Astrocyte of the hippocampus (primary cell): ENCODE measurements around the gene PANK2.
"Not testable (repeated sequence)": the region's sequence is repeated elsewhere in the genome, so short reads cannot be mapped to it uniquely, and the experiment has no call there.

ENCODE experiments used
- DNase-seq: peaks from one replicate; pipeline ENCODE4 v3.0.0; 2011; ENCODE audit warnings: low read depth, low spot score

PANK2 gene

DNA sequence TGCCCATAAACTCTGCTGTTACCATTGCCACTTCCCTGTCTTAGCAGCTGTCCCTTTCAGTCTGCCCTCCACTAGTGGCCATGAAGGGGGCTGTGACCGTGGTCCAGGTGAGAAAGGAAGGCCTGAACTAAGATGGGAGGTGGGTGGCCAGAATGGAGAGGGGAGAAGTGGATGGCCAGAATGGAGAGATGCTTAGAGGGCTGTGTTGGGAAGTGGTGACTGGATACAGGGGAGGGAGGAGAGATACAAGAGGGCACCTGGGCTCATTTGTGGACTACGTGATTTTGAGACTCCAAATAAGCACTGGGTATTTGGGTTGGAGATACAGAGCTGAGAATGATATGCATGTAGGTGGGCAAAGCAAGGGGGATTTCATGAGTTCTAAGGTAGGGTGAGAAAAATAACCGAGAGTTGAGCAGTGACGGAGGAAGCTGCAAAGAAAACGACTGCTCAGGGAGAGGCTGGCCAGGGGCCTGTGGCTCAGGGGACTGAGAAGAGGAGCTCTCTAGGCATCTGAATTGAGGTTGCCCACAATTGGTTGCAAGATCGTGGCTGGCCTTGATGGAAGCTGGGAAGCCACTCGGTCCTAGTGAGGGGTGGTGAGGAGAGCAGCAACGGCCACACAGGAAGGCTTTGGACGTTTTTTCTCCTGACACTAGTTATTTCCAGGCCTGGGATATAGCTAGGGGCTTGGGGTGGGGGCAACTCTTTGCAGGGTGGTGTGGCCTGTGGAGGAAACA, 36.9 kb downstream of the PANK2 start:
- no peak for DNase-seq

DNA sequence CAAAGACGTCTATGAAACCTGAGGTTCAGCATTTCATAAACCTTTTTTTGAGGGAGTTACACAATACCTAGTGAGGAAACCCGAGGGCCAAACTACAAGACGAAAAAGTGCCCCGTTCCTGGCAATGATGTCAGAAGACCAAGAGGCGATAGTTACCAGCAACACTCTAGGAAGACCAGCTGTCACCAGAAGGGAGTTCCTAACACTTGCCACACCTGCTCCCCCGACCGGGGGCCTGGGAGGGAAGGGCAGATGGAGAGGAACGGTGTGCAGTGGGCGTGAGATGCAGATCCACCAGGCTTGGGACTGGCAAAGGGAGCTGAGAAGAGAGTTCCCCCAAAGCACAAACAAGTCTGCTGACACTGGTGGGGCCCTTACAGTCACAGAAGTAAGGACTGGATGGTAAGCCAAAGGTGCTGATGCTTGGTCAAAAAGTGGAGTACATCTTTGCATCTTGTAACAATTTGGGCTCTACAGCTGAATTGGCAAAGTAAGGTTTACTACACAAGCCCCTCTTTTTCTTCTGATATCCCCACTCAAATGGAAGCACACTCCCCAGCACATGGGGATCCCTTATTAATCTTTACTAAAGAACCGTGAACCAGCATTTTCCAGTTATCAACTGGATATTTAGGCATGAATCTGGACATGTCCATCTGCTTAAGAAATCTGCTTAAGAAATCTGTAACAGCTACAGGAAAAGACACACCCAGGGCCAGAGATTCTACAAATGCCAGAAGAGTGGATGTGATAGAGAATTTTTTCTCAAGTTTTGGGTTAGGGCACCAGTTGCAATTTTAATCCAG, 38.5 kb downstream of the PANK2 start:
- no peak for DNase-seq

DNA sequence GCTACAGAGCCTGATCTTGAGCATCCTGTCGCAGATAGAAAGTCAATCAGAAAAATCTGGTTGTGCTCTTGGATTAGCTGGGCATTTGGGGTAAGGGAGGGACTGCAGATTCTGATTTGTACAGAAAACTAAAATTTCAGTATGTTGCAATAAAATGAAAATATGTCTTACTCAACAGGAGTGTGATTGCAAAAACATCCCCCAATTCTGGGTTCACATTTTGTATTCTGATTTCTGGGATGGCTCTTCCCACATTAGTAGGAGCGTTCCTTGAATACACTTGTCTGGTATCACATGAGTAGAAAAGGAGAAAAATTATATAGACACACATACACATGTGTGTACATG, 40.5 kb downstream of the PANK2 start:
- no peak for DNase-seq

DNA sequence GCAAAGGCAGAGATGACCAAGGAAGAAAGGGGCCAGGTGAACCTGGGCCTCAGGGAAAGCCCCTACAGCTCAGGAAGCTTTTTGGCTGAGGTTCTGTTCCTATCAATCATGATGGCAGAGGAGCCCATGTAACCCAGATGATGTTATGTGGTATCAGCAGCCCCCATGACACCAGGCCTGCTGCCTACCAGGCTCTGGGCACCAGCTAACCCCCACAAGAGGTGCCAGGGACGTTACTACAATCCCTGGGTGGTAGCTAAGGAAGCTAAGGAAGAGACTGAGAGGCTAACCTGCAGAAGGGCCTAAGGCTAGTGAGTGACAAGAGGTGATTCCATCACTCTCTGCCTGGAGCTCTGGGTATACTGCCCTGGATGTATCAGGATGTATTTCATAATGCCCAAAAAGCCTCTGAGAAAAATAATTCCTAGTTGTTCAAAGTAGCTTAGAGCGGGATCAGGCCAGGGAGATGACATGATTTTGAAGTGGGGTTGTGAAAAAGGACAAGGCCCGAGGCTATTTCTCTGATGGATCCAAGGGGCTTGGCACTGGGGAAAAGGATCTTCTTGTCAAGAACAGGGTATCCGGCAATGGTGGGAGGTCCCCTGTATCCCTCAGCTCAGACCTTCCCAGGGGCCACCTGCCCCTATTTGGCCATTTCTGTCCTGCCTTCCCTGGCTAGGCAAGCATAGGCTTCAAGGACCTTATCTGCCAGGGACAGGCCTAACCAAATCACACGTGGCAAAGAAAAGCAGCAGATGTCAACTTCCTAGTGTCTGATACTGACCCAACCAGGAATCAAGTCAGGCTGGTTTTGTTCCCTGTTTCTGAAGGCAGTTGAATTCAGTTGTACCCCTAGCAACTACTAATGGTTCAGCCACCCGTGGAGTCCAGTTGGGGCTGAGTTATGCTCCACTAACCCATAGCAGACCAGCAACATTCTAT, 41.3 kb downstream of the PANK2 start:
- no peak for DNase-seq

DNA sequence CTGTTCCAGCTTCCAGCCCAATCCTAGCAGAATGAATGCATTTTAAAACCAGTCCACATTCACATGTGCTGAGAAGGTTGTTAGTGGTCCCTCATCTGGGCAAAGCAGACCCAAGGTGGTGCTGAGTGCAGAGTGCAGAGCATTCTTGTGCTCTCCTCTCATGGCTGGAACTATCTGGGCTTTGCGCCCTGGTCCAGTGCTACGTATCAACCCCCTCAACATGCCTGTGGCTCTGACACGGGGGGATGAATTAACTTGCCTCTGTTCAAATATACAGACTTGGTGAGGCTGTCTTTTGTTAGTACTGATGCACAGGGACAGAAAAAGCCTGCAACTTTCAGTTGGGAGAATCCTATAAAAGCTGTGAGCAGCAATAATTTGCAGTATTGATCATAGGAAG, 42.5 kb downstream of the PANK2 start:
- DNase-seq, result no peak

DNA sequence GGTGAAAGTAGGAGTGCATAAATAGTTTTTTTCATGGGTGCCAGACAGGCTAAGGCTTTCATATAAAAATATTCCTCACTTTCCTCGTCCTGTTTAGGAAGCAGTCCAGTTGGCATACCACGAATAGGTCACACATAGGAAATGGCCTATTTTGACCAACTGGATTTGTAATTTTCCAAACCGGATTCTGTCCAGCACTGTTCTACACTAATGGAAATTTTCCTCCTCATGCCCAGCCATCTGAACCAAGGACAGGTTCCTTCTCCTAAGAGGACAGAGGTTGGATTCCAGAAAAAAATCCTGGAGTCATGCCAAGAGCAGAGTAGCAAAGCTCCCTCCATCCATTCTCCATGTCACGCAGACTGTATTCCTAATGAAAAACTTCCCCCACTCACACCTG, 43.1 kb downstream of the PANK2 start:
- DNase-seq, result no peak

DNA sequence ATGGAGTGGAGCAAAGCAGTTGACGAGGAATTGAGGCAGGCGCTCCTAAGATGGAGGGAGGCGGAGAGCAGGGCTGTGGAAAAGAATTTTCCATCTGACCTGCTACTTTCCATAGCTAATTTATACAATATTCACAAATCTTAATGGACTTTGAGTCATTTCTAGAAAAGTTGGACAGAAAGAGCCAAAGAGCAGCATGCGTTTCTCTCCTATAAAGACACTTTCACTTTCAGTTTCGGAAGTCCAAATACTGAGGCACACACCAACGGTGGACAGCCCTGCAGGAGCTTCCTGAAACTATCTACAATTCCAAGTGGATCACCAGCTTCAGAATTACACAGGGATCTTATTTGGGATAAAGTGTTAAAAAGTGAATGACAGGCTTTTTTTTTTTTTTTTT, 43.5 kb downstream of the PANK2 start:
- peak; percentile 32 for DNase-seq

DNA sequence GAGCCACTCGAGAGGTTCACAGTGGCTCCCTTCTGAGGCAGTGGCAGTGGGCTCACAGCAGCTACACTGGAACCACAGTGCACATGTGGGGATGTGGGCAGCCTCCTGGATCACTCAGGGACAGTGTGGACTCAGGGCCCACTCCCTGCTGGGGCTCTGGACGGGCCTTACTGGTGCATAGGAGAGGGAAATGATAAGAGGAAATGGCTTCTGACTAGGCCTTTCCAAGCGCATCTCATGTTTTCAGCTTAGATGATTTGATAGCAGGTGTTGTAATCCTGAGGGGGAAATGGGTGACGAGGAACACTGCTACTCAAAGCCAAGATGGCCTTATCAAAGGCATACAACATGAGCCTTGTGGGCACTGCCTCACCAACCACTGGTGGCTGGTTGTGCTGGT, 44.0 kb downstream of the PANK2 start:
- no peak for DNase-seq

DNA sequence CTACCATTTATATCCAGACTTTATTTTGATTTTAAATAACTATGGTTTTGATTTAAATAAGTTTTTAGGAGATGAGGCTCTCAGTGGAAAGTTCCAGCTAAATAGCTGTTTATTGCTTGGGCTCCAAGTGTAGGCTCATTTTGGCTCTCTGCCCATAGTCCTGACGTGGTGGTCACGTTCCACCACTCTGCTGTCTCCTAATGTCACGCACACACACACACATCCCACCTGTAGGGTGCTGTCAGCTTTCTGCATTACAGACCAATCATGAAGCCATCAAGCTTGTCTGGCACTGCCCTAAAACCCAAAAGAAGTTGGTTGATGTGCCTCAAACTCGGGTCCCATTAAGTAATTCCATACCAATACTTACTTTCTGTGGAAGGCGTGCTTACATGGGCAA, 45.4 kb downstream of the PANK2 start:
- DNase-seq, result no peak

DNA sequence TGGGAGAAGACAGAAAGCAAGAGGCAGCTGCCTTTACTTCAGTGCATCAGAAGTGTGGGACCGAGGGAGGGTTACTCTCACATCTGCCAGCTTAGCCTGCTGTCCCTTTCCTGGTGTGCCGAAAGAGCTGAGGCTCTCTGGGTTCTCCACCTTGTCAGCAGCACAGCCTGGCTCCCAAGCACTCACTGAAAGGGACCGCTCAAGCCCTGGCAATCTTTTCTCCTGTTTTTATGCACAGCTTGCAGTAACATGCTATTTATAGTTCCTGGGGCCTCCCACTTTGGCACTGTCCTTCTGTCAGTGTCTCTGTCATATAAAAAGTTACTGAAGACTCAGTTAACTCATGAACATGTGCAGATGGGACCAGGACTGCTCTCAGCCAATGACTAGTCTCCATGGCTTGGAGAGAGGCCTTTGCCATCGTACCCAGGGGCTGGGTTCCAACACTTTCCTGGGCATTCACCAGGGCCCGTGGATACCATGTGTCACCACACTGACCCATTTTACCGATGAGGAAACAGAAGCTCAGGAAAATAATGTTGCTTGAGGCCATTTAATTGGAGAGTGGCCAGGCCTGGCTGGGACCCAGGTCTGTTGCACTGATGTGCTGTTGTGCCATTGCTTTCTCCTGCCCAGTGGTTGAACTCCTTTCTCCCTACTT, 46.2 kb downstream of the PANK2 start:
- no peak for DNase-seq

DNA sequence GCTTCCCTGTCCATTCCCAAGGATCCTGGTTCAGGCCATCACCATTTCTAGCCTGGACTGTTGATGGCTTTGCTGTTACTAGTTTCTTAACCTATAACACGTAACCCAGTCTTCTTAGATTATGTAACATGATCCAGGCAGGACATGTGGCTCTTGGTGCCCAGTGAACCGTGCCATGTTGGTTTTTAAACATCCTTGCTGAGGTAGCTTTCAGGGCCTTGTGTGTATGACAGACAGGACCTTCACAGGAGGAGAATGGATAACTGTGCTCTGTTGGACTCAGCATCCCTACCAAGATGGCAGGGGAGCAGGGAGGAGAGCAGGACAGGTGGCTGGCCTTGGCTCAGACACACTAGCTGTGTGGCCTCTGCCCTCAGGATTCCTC, 46.8 kb downstream of the PANK2 start:
- DNase-seq, result no peak

DNA sequence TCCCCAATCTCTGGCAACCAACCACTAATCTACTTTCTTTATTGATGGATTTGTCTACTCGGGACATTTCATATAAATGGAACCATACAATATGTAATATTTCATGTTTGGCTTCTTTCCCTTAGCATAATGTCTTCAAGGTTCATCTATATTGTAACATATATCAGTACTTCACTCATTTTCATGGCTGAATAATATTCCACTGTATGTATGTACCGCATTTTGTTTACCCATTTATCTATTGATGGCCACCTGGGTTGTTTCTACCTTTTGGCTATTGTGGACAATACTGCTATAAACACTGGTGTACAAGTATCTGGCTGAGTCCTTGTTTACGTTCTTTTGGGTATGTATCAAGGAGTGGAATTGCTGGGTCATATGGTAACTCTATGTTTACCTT, 48.4 kb downstream of the PANK2 start:
- no peak for DNase-seq

DNA sequence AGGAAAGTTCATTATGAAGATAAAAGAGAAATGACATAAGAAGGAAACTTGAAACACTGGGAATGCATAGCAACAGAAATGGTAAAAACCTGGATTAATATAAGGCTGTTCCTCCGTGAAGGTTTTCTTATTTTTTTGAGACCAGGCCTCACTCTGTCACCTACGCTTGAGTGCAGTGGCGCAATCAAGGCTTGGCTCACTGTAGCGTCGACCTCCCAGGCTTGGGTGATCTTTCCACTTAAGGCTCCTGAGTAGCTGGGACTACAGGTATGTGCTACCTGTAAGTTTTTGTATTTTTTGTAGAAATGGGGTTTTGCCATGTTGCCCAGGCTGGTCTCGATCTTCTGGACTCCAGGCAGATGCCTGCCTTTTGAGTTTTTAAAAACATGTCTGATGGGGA, 51.7 kb downstream of the PANK2 start:
- DNase-seq, result no peak

DNA sequence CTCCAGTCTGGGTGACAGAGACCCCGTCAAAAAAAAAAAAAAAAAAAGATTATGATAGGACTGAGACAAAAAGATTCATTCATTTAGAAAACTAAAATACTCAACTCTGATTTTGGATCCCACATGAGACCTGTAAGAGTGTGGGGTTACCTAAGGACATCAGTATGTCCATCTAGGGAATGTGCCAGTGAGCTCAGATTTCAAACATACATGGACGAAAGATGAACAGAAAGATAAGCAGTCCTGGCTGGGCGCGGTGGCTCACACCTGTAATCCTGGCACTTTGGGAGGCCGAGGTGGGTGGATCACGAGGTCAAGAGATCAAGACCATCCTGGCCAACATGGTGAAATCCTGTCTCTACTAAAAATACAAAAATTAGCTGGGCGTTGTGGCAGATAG, 57.5 kb downstream of the PANK2 start:
- DNase-seq, result not testable (repeated sequence)

DNA sequence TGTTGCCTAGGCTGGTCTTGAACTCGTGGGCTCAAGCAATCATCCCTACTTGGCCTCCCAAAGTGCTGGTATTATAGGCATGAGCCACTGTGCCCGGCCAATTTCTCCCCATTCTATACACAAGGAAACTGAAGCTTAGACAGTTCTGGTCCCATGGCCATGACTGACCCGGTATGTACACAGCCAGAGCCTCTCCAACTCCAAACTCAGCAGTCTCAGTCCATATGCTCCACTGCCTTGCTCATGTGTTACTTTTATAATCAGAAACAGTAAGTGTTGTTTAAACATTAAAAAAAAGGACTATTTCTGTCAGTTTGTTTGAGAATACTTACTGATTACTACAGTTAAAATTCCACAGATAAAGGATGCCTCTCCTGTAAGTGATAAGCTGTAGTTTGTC, 75.5 kb downstream of the PANK2 start:
- DNase-seq, result no peak

DNA sequence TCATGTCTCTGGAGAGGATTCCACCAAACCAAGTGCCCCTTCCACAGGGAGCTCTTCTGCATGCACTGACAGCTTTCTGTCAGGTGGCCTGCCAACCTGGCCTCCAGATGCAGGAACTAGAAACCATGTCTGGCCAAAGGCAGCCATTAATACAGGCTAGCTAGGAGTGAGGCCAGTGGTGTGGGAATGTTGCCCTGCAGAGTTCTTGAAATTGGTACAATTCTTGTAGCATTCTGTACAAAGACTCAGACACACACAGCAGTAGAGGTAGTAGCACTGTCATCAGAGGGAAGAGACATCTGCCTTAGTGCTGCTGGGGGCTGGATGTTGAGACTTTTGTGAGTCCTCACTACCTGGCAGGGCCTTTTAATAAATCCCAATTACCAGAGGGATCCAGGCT, 77.4 kb downstream of the PANK2 start:
- no peak for DNase-seq

DNA sequence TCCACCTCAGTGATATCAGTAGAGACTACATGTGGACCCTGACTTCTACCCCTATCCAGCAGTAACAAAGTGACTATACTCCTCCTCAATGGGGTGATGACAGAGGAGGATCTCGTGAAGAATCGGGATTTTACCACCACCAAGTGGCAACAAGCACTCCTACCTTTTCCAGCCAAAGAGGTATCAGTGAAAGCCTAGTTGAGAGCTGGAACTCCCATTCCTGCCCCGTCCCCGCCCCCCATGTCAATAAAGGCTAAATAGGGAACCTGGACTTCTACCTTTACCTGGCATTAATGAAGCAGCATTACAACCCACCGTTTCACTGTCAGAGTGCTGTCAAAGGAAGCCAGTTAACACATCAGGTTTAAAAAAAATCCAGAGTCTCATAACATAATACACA, 80.8 kb downstream of the PANK2 start:
- DNase-seq, result no peak

DNA sequence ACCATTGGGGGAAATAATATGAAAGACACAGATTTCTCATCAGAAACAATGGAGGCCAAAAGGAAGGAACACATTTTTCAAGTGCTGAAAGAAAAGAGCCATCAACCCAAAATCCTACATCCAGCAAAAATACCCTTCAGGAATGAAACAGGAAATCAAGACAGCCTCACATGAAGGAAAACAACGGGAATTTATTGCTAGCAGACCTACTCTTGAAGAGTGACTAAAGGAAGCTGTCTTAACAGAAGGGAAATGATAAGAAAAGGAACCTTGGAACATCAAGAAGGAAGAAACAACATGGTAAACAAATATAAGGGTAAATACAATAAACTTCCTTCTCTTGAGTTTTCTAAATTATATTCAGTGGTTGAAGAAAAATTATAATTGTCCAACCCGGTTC, 82.0 kb downstream of the PANK2 start:
- DNase-seq, result no peak

DNA sequence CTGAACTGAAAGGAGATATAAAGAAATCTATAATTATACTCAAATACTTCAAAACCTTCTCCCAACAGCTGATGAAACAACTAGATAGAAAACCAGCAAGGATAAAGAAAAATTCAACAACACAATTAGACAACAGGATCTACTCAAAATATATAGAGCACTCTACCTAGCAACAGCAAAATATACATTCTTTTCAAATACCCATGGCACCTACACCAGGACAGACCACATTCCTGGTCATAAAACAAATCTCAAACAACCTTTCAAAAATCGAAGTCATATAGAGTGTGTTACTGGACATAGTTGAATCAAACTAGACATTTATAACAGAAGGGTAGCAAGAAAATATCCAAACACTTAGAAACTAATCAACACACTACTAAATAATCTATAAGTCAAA, 83.0 kb downstream of the PANK2 start:
- DNase-seq, result no peak

DNA sequence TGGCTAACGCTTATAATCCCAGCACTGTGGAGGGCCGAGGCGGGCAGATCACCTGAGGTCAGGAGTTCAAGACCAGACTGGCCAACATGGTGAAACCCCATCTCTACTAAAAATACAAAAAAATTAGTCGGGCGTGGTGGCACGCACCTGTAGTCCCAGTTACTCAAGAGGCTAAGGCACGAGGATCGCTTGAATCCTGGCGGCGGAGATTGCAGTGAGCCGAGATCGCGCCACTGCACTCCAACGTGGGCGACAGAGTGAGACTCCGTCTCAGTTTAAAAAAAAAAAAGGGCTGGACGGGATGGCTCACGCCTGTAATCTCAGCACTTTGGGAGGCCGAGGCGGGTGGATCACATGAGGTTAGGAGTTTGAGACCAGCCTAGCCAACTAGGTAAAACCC, 83.4 kb downstream of the PANK2 start:
- DNase-seq, result not testable (repeated sequence)

DNA sequence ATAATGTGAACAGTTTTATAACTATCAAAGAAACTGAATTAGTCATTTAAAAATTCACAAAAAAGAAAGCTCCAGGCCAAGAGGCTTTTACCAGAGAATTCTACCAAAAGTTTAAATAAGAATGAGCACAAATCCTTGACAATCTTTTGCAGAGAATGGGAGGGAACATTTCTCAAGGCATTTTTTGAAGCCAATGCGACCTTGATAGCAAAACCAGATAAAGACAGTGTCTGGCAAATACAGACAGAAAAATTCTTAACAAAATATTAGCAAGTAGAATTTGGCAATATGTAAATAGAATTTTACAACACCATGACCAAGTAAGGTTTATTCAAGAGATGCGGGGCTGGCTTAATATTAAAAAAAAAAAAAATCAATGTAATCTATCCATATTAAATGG, 84.5 kb downstream of the PANK2 start:
- DNase-seq, result no peak

DNA sequence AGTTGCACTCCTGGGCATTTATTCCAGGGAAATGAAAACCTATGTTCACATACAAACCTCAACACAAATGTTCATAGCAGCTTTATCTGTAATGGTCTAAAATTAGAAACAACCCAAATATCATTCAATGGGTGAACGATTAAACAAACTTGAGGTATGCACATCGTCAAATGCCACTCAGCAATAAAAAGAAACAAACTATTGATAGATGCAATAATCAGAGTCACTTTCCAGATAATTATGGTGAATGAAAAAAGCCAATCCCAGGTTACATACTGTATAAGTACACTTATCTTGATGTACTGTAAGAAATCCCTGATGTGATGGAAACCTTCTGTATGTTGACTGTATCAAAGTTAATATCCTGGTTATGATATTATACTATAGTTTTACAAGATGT, 87.3 kb downstream of the PANK2 start:
- DNase-seq, result no peak
